ENCODE data around the gene MUC12.

DNA sequence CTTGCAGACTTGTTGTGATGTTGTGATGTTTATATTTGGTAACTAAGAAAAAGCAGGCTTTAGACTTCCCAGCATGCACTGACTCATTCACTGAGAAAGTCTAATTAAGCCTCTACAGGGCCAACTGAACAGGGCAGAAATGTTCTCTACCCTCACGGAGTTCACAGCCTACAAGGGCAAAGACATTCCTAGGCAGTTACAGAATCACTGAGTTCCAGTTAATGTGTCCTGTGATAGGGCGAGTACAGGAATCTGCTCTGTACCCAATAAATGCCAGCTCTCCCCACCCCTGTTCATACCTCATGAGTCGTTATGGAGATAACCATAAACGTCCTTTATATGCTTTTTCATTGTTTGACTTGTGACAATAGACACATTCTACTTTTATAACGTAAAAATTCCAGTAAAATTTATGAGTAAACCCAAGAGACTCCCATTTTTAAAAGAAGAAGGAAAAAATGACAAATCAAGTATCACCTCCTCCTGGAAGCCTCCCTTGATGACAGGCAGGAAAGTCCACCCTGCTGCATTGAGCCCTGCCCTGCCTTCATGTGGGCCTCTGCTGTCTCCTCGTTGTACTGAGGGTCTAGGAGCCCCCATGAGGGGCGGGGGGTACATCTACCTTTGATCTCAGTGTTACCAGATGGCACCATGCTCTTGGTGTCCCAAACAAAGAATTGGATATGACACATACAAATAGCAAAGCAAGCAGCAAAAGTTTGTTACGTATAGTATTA is 14.3 kb downstream of the MUC12 start:
- TF ChIP-seq MXD4 (CRISPR knock-in tag; IDR thresholded peaks at IDR 0.05) (no peak), SATB2 (CRISPR knock-in tag; IDR thresholded peaks at IDR 0.05) (no peak), ETV6 (CRISPR knock-in tag; conservative IDR thresholded peaks at IDR 0.05) (no peak), GTF2F1 (IDR thresholded peaks at IDR 0.05; ENCODE audit: low read length) (no peak), SRF (IDR thresholded peaks at IDR 0.05; ENCODE audit: low read depth, low read length) (no peak), MATR3 (CRISPR knock-in tag; IDR thresholded peaks at IDR 0.05) (no peak)
- TF ChIP-seq, protein P1, sequence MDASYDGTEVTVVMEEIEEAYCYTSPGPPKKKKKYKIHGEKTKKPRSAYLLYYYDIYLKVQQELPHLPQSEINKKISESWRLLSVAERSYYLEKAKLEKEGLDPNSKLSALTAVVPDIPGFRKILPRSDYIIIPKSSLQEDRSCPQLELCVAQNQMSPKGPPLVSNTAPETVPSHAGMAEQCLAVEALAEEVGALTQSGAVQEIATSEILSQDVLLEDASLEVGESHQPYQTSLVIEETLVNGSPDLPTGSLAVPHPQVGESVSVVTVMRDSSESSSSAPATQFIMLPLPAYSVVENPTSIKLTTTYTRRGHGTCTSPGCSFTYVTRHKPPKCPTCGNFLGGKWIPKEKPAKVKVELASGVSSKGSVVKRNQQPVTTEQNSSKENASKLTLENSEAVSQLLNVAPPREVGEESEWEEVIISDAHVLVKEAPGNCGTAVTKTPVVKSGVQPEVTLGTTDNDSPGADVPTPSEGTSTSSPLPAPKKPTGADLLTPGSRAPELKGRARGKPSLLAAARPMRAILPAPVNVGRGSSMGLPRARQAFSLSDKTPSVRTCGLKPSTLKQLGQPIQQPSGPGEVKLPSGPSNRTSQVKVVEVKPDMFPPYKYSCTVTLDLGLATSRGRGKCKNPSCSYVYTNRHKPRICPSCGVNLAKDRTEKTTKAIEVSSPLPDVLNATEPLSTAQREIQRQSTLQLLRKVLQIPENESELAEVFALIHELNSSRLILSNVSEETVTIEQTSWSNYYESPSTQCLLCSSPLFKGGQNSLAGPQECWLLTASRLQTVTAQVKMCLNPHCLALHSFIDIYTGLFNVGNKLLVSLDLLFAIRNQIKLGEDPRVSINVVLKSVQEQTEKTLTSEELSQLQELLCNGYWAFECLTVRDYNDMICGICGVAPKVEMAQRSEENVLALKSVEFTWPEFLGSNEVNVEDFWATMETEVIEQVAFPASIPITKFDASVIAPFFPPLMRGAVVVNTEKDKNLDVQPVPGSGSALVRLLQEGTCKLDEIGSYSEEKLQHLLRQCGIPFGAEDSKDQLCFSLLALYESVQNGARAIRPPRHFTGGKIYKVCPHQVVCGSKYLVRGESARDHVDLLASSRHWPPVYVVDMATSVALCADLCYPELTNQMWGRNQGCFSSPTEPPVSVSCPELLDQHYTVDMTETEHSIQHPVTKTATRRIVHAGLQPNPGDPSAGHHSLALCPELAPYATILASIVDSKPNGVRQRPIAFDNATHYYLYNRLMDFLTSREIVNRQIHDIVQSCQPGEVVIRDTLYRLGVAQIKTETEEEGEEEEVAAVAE (CRISPR knock-in tag; IDR thresholded peaks at IDR 0.05; ENCODE audit: borderline replicate concordance), result no peak
- TF ChIP-seq, protein P2, sequence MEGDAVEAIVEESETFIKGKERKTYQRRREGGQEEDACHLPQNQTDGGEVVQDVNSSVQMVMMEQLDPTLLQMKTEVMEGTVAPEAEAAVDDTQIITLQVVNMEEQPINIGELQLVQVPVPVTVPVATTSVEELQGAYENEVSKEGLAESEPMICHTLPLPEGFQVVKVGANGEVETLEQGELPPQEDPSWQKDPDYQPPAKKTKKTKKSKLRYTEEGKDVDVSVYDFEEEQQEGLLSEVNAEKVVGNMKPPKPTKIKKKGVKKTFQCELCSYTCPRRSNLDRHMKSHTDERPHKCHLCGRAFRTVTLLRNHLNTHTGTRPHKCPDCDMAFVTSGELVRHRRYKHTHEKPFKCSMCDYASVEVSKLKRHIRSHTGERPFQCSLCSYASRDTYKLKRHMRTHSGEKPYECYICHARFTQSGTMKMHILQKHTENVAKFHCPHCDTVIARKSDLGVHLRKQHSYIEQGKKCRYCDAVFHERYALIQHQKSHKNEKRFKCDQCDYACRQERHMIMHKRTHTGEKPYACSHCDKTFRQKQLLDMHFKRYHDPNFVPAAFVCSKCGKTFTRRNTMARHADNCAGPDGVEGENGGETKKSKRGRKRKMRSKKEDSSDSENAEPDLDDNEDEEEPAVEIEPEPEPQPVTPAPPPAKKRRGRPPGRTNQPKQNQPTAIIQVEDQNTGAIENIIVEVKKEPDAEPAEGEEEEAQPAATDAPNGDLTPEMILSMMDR (CRISPR knock-in tag; IDR thresholded peaks at IDR 0.05), result no peak

Data from HepG2 (cell line).